Measurements from ENCODE around the gene CLDND2.
"Not testable (repeated sequence)": the region's sequence is repeated elsewhere in the genome, so short reads cannot be mapped to it uniquely, and the experiment has no call there.

- TF ChIP-seq, protein P1, sequence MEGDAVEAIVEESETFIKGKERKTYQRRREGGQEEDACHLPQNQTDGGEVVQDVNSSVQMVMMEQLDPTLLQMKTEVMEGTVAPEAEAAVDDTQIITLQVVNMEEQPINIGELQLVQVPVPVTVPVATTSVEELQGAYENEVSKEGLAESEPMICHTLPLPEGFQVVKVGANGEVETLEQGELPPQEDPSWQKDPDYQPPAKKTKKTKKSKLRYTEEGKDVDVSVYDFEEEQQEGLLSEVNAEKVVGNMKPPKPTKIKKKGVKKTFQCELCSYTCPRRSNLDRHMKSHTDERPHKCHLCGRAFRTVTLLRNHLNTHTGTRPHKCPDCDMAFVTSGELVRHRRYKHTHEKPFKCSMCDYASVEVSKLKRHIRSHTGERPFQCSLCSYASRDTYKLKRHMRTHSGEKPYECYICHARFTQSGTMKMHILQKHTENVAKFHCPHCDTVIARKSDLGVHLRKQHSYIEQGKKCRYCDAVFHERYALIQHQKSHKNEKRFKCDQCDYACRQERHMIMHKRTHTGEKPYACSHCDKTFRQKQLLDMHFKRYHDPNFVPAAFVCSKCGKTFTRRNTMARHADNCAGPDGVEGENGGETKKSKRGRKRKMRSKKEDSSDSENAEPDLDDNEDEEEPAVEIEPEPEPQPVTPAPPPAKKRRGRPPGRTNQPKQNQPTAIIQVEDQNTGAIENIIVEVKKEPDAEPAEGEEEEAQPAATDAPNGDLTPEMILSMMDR (IDR thresholded peaks at IDR 0.05; ENCODE audit: insufficient read depth, low read length): not testable (repeated sequence)
- TF ChIP-seq, protein P2, sequence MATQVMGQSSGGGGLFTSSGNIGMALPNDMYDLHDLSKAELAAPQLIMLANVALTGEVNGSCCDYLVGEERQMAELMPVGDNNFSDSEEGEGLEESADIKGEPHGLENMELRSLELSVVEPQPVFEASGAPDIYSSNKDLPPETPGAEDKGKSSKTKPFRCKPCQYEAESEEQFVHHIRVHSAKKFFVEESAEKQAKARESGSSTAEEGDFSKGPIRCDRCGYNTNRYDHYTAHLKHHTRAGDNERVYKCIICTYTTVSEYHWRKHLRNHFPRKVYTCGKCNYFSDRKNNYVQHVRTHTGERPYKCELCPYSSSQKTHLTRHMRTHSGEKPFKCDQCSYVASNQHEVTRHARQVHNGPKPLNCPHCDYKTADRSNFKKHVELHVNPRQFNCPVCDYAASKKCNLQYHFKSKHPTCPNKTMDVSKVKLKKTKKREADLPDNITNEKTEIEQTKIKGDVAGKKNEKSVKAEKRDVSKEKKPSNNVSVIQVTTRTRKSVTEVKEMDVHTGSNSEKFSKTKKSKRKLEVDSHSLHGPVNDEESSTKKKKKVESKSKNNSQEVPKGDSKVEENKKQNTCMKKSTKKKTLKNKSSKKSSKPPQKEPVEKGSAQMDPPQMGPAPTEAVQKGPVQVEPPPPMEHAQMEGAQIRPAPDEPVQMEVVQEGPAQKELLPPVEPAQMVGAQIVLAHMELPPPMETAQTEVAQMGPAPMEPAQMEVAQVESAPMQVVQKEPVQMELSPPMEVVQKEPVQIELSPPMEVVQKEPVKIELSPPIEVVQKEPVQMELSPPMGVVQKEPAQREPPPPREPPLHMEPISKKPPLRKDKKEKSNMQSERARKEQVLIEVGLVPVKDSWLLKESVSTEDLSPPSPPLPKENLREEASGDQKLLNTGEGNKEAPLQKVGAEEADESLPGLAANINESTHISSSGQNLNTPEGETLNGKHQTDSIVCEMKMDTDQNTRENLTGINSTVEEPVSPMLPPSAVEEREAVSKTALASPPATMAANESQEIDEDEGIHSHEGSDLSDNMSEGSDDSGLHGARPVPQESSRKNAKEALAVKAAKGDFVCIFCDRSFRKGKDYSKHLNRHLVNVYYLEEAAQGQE (IDR thresholded peaks at IDR 0.05; ENCODE audit: insufficient replicate concordance, low read depth): not testable (repeated sequence)
- not testable (repeated sequence) for TF ChIP-seq POLR2AphosphoS5, GABPA (IDR thresholded peaks at IDR 0.05; ENCODE audit: low read depth)
These were observed 47.6 kb upstream of the CLDND2 start for GRCh38 chr19:51416422-51416821.
